T47D (cell line): Measurements from ENCODE around the gene RXRB.
"Not testable (repeated sequence)": the region's sequence is repeated elsewhere in the genome, so short reads cannot be mapped to it uniquely, and the experiment has no call there.

Experiments used
- DNase-seq, 2 experiments: peaks; one replicate each; pipeline versions ENCODE4 v3.0.0 to v3.0.0-alpha.2; 2011 to 2012; ENCODE audit warnings: low read depth in 1 of 2, low spot score in 1 of 2
- JUND ChIP-seq: IDR thresholded peaks from 2 replicates; pipeline ENCODE4 v1.6.1; 2012; ENCODE audit warnings: low read depth
- in situ Hi-C: cut with HindIII; loops from 2 replicates; pipeline ENCODE4 v1.10.0; 2016; ENCODE audit warnings: low sequenced_read_pairs, low pct_unique_long_range_greater_than_20kb

RXRB gene

DNA sequence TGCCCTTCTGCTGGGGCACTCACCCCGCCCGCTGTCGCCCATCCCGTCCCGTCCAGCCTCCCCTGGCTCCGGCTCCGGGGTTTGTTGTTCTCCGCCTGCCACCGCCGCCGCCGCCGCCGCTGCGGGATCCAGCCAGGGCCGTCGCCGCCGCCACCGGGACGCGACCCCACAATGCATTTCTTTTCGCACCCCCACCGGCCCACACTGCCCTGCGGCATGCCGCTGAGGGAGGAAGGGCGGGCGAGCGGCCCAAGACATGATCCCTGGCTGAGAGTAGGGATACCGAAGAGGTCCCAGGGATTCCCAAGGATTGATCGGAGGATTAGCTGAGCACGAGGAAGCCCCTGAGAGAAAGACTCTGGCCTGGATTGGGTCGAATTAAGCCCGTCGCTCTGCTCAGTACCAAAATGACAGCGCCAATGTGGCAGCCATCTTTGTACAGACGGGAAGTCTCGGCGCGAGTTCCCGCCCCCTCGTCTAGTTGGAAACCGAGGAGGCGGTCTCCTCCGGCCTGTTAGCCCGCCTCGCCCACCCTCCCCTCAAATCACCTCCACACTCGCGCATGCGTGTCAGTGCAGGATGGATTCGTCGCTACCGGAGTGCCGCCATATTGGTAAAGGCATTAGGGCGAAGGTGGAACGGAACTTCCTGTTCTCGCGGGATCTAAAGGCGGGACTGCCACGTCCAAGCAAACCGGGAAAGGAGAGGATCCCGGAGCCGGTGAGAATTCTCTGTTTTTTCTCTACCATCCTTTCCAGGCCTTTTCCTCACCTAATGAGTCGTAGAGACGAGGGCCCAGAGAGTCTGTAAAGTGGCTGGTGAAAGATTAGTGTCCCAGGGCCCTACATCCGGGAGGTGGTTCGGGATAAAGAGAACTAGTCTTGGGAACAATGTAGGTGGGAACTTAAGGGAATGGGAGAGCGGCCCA lies at the start of gene RXRB, which contains the start of gene SLC39A7:
RXRB (minus strand) TSS at position 447 of the 928 bp plus-strand sequence; CDS start at position 258, 189 bp downstream.
SLC39A7 (plus strand) TSS at position 649 of the 928 bp plus-strand sequence. CDS start 379 bp downstream, outside the sequence.
- peak; percentile 96 to 99 for DNase-seq
- no peak for TF ChIP-seq JUND
- in situ Hi-C loops: no loop called here

DNA sequence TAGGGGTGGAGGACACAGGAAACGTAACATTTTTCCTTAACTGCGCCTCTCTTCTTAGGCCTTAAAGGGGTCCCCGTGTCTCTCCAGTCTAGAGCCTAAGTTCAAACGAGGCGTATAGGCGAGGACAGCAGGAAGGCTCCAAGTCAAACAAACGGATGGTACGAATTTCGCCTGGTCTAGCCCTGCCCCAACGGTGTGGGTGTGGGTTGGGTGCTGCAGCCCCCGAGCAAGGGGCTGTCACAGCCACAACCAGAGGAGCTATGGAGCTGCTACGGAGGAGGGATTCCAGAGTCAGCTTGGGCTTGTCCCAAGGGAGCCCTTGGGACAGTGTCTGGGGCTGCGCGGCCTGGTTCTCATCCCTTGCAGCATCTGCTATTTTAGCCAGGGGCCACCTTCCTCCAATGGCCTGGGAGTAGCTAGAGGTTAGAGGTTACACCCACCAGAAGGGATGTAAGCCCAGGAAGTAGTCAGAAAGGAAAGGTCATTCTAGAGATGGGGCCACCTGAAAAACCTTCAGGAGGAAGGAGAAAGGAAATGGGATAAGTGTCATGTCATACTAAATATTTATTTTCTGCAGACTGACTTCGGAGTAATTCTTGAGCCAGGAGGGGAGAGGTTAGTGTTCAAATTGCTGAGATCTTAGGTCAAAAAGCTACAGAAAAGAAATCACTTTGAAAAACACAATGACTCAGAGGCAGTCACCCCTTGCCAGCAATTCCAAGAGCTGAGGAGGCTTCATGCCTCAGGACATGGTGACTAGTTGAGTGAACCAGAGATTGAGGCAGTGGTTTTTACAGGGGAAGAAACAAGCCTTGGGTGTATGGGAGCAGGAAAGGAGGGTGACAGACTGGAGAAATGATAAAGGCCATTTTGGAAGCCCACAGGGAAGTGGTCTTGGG lies 49.5 kb upstream of the RXRB start:
- in situ Hi-C loops: no loop called here
- no peak for DNase-seq
- no peak for TF ChIP-seq JUND

DNA sequence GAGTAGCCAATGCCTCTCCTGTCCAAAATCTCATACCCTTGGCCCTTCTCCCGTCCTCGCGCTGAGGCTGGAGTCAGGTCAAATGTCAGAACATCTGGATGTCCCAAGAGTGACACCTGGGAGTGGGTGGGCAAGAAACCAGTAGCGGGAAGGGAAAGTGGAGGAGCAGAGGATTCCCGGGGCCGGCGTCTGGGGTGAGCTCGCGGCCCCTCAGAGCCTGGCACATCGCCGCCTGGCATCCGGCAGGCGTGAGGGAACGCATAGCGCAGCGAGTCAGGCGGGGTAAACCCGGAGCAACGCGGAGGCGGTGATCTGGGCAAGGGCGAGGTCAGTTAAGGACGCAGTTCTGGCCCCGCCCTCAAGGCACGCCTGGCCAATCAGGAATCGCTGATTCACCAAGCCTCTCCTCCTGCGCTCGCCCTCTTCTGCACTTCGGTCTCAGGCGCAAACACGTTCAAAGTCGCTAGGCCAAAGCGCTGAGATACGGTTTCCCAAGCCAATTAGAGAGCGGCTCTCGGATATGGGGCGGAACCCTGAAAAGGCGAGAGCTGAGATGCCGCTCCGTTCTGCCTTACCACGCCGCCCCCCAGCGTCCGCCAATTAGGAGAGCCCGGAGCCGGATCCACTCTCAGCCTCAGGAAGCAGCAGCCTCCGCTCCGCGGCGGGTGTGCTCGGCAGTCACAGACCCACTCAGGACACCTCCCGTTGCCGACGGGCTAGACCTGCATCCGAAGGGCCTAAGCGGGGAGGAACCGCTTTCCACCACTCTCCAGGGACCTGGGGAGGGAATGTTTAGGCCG lies 48.7 kb upstream of the RXRB start:
- no peak for TF ChIP-seq JUND

DNA sequence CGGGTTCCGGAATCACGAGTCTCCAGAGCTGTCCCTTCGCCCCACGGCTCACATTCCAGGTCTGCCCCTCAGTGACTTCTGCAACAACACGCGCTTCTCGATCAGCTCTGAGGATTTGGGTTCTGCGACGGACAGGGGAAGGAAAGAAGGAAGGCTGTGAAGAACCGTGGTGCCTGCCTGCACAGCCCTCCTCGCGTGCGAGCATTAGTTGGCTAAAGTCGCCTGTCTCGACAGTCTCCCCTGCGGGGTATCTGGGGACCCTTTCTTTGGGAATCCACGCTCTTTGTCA lies 48.1 kb upstream of the RXRB start:
- no peak for DNase-seq
- TF ChIP-seq JUND: no peak
- in situ Hi-C loops: no loop called here

More for the DNA sequence above, 48.7 kb upstream of the RXRB start:
- in situ Hi-C loops: no loop called here
- peak; percentile 82 to 100 for DNase-seq

DNA sequence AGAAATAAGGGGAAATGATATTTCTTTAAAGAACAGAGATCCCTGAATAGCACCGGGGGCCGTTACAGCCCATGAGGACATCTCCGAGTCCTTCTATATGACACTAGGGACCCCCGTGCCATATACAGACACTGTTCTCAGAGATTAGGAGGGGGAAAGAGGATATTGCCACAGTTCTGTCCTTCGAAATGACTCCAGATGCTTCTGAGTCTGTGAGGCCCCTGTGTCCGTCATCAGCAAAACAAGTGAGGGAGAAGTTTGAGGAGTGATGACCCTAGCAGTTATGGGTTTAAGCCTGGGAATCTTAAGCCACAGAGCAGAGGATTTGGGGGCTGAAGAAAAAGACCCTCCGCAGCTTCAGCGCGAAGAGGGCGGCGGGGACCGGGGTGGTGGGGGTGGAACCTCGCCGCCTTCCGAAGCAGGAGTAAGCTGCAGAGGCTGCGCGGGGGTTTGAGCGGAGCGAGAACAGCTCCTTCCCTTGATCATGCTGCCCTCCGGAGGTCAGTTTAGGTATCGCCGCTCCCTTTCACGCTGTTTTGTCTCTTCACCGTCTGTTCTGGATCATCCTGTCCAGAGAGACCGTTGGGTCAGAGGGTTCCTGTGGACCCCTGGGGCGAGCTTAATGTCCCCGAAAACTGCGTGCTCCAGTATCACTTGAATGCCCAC lies 47.6 kb upstream of the RXRB start:
- in situ Hi-C loops: no loop called here
- TF ChIP-seq JUND: no peak
- peak; percentile 50 to 88 for DNase-seq

DNA sequence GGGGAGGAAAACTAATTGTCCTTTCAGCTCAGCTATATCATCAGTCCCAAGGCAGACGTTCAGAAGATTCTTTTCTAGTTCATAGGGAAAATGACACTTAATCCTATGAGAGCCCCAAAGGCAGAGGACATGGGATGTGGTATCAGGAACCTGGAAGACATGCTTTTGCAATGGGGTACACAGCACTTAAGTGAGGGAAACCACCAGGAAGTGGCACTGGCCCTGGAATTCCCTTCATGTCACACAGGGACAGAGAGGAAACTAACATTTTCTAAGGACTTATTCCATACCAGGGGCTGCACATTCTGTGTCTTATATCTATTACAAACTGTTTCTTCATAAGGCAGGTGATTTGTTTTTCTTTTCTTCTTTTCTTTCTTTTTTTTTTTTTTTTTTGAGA lies 43.0 kb upstream of the RXRB start:
- in situ Hi-C loops: no loop called here
- no peak for DNase-seq
- TF ChIP-seq JUND: no peak

DNA sequence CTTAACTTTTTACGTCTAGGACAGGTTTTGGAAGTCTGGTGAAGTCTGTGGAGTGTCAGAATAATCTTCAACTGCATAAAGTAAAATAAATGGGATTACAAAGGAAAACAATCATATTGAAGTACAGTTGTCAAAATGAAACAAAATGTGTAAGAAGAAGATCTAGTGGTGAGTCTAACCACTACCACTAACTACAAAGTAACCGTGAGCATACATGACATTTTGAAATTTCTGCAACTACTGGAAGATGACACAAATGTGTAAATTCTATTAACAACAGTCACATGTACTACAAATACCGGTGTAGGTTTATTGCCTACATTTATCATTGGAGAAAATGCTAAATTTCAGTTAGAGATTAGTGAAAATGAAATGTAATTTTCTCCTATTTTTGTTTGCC lies 41.5 kb upstream of the RXRB start:
- DNase-seq: no peak
- in situ Hi-C loops: no loop called here
- TF ChIP-seq JUND: no peak

DNA sequence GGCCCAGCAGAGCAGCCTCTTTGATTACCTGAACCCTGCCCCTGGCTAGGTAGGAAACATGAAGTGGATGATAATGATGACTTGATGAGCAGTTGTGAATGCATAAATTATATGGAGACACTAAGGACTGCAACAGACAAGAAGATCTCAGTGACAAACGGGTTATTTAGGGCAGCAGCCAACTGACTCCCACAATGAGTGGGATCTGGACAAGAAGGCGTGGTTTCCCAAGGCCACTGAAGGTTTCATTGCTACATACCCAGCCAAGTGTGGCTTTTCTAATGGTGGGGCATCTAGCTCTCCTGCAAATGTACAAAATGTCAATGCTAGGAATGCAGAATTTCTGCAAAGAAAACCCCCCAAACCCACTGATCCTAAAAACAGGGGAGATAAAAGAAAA lies 37.3 kb upstream of the RXRB start:
- no peak for TF ChIP-seq JUND
- no peak for DNase-seq
- in situ Hi-C loops: no loop called here

DNA sequence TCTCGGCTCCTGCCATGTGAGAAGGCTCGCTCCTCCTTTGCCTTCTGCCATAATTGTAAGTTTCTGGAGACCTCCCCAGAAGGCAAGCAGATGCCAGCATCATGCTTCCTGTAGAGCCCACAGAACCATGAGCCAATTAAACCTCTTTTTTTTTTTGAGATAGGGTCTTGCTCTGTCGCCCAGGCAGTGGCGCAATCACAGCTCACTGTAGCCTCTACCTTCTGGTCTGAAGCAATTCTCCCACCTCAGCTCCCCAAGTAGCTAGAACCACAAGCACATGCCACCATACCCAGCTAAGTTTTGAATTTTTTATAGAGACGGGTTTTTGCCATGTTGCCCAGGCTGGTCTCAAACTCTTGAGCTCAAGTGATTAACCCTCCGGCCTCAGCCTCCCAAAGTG lies 36.4 kb upstream of the RXRB start:
- no peak for DNase-seq
- in situ Hi-C loops: no loop called here
- no peak for TF ChIP-seq JUND

DNA sequence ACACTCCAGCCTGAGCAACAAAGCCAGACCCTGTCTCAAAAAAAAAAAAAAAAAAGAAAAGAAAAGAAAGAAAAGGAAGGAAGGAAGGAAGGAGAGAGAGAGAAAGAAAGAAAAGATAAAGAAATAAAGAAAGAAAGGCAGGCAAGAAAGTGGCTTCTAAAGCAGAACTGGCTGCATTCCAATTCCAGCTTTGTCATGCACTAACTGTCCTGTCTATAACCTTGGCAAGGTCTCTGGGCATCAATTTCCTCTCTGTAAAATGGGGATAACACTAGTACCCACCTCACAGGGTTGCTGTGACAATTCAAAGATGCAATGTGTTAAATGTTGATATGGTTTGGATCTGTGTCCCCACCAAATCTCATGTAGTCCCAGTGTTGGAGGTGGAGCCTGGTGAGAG lies 35.9 kb upstream of the RXRB start:
- in situ Hi-C loops: no loop called here
- TF ChIP-seq JUND: no peak
- no peak for DNase-seq

DNA sequence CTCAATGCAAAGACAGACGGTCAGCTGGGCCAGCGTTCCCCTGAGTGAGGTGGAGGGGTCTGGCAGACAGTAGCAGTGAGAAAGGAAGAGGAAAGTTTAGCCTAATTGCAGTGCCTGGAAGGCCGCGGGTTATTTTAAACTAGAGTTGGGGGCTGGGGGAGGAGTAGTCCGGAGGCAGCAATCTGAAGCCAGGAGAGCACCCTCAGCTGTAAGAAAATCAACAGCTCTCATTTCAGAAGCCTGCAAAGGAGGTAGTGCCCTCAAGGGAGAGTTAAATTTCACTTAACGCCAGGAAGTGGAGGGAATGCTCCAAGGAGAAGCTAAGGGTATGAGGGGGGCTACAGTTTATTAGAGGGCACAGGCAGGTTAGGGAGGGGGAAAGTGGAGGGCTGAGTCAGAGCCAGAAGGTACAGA lies 34.8 kb upstream of the RXRB start:
- in situ Hi-C loops: no loop called here
- no peak for TF ChIP-seq JUND
- no peak for DNase-seq

DNA sequence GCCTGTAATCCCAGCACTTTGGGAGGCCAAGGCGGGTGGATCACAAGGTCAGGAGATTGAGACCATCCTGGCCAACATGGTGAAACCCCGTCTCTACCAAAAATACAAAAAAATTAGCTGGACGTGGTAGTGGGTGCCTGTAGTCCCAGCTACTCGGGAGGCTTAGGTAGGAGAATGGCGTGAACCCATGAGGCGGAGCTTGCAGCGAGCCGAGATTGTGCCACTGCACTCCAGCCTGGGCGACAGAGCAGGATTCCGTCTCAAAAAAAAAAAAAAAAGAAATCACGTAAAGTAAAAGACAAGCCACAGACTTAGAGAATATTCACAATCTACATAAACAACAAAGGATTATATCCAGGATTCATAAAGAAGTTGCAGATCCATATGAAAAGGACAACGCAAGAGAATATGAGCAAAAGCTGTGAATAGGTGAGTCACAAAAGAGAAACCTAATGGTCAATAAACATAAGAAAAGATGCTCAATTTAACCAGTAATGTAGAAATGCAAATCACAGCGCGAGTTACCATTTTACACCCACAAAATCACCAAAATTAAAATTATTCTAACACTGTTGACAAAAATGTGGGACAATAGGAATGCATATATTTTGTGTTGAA lies 26.1 kb upstream of the RXRB start:
- DNase-seq, in situ Hi-C loops: not testable (repeated sequence)
